ENCODE data around the gene LMAN1L.

Gene LMAN1L

GRCh38 chr15:74794248-74794969 is 18.2 kb upstream of the LMAN1L start:
- DNase-seq (ENCODE audit: low read depth, low spot score) = no peak

- no peak for DNase-seq (ENCODE audit: low read depth, low spot score)
These were observed 17.7 kb upstream of the LMAN1L start for GRCh38 chr15:74794970-74795349.

GRCh38 chr15:74795966-74796625 is 16.5 kb upstream of the LMAN1L start:
- DNase-seq (ENCODE audit: low read depth, low spot score) = no peak

DNA sequence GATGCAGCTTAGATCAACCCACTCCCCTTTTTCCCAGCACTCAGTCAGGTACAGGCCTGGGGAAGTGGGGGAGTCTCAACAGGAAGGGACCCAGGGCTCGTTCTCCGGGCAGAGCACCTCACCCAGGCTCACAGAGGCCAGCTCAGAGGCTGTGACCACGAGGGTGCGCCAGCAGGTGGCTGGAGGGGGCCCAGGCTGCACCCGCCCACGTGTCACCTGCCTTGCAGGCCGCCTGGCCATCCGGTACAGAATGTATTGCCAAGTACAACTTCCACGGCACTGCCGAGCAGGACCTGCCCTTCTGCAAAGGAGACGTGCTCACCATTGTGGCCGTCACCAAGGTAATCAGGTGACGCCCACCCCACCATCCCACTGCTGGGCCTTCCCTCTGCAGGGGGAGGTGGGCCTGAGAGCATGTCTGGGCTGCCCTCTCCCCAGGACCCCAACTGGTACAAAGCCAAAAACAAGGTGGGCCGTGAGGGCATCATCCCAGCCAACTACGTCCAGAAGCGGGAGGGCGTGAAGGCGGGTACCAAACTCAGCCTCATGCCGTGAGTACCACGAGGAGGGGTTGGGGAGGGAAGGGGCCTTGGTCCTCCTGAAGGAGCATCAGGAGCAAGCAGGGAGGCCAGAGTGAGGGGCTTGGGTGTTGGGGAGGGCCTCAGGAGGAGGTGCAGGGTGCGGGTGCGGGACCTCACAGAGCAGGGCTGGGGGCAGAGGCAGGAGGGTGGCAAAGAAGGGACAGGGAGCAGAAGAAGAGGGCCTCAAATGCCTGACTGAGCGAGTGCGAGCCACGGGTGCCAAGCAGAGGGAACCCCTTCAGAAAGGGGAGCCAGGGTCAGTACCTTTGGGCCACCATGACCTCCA is 14.0 kb upstream of the LMAN1L start:
- no peak for DNase-seq (ENCODE audit: low read depth, low spot score)

- DNase-seq (ENCODE audit: low read depth, low spot score) = no peak
These were observed 13.3 kb upstream of the LMAN1L start for GRCh38 chr15:74799255-74799855.

GRCh38 chr15:74799856-74800558 is 12.6 kb upstream of the LMAN1L start:
- DNase-seq (ENCODE audit: low read depth, low spot score) = no peak

GRCh38 chr15:74800559-74801094 is 12.0 kb upstream of the LMAN1L start:
- no peak for DNase-seq (ENCODE audit: low read depth, low spot score)

DNA sequence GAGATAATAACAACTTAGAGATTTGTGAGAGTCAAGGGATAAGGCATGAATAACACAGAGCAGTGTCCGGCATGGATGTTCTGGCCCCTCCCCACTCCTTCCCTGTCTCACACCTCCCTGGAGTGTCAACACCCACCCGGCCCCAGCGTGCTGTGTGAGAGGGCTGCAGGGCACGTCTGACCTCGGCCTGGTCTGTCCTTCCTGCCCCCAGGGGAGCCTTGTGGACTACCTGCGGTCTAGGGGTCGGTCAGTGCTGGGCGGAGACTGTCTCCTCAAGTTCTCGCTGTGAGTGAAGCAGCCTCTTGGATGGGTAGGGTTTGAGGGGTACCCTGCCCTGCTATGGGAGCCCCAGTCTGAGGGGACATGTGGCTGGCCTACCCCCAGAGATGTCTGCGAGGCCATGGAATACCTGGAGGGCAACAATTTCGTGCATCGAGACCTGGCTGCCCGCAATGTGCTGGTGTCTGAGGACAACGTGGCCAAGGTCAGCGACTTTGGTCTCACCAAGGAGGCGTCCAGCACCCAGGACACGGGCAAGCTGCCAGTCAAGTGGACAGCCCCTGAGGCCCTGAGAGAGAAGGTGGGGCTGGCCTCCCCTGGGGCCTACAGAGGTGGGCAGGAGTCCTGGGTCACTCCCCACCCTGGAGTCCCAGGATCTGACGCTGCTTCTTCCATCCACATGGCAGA is 11.2 kb upstream of the LMAN1L start:
- DNase-seq (ENCODE audit: low read depth, low spot score) = no peak

- DNase-seq (ENCODE audit: low read depth, low spot score) = no peak
These were observed 10.3 kb upstream of the LMAN1L start for GRCh38 chr15:74802290-74802689.

DNA sequence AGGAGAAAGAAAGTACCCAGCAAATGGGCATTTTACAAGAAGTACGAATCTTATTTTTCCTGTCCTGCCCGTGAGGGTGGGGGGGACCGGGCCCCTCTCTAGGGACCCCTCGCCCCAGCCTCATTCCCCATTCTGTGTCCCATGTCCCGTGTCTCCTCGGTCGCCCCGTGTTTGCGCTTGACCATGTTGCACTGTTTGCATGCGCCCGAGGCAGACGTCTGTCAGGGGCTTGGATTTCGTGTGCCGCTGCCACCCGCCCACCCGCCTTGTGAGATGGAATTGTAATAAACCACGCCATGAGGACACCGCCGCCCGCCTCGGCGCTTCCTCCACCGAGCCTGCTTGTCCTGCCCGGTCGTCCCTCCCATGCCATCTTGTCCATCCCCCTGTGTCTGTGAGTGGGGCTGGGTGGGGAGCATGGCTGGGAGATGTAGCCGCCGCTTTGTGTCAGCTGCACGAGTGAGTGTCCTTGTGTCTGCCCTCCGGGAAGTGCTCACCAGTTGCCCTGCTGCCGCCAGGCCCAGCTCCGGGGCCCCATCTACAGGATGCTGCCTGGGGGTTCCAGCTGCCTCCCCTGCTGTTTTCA is 9.7 kb upstream of the LMAN1L start:
- no peak for DNase-seq (ENCODE audit: low read depth, low spot score)

GRCh38 chr15:74804935-74805334 is 7.7 kb upstream of the LMAN1L start:
- DNase-seq (ENCODE audit: low read depth, low spot score) = no peak

DNA sequence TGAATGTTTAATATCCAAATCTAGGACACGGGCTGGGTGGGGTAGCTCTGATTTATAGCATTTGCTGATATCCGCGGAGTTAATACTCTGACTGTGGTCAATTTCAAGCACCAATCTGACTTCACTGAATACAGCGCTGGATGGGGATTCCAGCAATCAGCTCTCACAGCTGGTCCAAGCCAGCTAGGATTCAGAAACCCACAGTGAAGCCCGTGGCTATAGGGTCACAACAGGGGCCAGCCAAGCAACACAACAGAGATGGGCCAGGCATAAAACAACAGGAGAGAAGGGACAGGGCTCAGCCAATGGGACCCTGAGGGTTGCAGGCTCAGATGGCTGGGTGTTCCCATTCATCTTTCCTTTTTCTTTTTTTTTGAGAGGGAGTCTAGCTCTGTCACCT is 5.4 kb upstream of the LMAN1L start:
- no peak for DNase-seq (ENCODE audit: low read depth, low spot score)

GRCh38 chr15:74808078-74808839 is 4.4 kb upstream of the LMAN1L start:
- DNase-seq (ENCODE audit: low read depth, low spot score) = no peak

DNA sequence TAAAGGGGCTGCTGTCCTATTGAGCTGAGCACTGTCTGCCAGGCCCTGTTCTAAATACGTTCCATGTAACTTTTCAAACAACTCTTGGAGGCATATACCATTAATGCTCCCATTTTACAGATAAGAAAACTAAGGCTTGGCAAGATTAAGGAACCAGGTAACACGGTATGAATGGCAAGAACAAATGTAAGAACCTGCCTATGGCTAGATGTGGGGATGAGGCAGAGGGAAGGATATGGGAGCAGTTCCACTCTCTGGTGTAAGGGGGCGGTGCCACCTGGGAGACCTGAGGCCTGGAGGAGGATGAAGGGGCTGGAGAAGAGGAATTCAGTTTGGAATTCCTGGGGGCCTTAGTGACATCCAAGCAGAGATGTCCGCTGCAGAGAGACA is 3.8 kb upstream of the LMAN1L start:
- no peak for DNase-seq (ENCODE audit: low read depth, low spot score)

GRCh38 chr15:74809242-74809641 is 3.4 kb upstream of the LMAN1L start:
- DNase-seq (ENCODE audit: low read depth, low spot score) = no peak

- no peak for DNase-seq (ENCODE audit: low read depth, low spot score)
These were observed 2.7 kb upstream of the LMAN1L start for GRCh38 chr15:74809956-74810355.

- DNase-seq (ENCODE audit: low read depth, low spot score) = no peak
These were observed 2.7 kb downstream of the LMAN1L start for GRCh38 chr15:74815121-74815934.

GRCh38 chr15:74815961-74816360 is 3.3 kb downstream of the LMAN1L start:
- DNase-seq (ENCODE audit: low read depth, low spot score) = no peak

Data from smooth muscle cell of the brain vasculature (primary cell).